Measurements from ENCODE around the gene TICAM2. TPM values are rescaled to one million over a fixed set of nuclear protein-coding genes. Genes with fewer than 3 reads are reported as not detected.

TICAM2 gene
- total RNA-seq, 2 donors from 2014 or later, result 1.6 to 5.7 TPM

DNA sequence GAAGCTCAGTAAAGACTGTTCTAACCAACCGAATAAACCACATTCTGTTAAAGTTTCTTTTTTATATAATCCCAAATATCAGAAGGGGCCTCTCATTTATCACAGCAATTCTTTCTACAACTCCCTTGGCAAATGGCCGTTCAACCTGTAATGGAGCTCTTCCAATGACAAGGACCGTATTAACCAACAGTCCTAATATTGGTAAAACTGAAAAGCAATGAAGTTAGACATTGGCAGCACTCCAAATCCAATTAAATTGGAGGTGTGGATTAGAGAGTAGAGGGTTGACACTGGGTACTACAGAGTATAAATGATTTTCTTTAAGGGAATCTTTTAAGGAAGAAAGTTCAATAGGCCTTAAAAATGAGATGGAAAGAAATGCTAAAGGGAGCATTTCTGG, 22.7 kb upstream of the TICAM2 start:
- TF ChIP-seq, protein P1, sequence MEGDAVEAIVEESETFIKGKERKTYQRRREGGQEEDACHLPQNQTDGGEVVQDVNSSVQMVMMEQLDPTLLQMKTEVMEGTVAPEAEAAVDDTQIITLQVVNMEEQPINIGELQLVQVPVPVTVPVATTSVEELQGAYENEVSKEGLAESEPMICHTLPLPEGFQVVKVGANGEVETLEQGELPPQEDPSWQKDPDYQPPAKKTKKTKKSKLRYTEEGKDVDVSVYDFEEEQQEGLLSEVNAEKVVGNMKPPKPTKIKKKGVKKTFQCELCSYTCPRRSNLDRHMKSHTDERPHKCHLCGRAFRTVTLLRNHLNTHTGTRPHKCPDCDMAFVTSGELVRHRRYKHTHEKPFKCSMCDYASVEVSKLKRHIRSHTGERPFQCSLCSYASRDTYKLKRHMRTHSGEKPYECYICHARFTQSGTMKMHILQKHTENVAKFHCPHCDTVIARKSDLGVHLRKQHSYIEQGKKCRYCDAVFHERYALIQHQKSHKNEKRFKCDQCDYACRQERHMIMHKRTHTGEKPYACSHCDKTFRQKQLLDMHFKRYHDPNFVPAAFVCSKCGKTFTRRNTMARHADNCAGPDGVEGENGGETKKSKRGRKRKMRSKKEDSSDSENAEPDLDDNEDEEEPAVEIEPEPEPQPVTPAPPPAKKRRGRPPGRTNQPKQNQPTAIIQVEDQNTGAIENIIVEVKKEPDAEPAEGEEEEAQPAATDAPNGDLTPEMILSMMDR (IDR thresholded peaks at IDR 0.05), result no peak
- peak overlapping the region; percentile 94 for H3K27ac ChIP-seq
- H3K4me3 ChIP-seq, result peak overlapping the region; percentile 99
- ATAC-seq (ENCODE audit: insufficient number of reproducible peaks, low FRiP score, low read depth) (no peak), DNase-seq (ENCODE audit: low spot score) (no peak)
- H3K9me3 ChIP-seq, result no peaks in the 10 kb centered on the region
- H3K36me3 ChIP-seq, result no peaks in the 10 kb centered on the region
- H3K27me3 ChIP-seq (replicated peaks; ENCODE audit: insufficient read depth), result no peaks in the 10 kb centered on the region
- peaks cover 27 to 51% of the 10 kb centered on the region in 2 donors for H3K4me1 ChIP-seq (ENCODE audit: control insufficient read depth in 1 of 2, low read depth in 2 of 2)

- H3K4me3 ChIP-seq, result peak overlapping the region; percentile 99
Observed at GRCh38 chr5:115623658-115624057, 21.4 kb upstream of the TICAM2 start.

DNA sequence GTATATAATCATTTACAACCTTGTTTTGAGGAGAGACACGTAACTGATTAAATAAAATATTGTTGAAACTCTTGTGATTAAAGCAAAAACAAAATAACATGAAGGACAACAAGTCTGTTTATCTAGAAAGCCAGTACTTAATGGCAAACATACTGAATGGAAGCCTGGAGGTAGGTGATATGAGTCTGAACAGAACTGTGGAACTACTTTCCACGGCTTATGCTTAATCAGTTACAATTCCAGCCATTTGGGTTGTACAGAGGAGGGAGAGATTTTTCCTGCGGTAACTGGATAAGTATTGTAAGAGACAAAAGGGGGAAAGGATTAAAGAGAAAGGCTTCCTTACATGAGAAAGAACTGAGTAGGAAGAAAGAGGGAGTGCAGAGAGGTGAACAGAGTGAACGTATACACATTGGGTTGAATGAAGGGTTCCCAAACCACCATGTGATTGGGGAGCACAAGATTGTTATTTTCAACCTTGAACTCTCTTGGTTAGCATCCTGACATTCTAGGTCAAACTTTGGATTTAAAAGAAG, 19.2 kb upstream of the TICAM2 start:
- ATAC-seq (ENCODE audit: insufficient number of reproducible peaks, low FRiP score, low read depth) (no peak), DNase-seq (ENCODE audit: low spot score) (no peak)
- H3K4me3 ChIP-seq, result no peak overlapping the region
- TF ChIP-seq, protein P1 (IDR thresholded peaks at IDR 0.05), result no peak
- H3K36me3 ChIP-seq, result peaks cover 4% of the 10 kb centered on the region
- H3K27me3 ChIP-seq (replicated peaks; ENCODE audit: insufficient read depth), result no peaks in the 10 kb centered on the region
- no peak overlapping the region for H3K27ac ChIP-seq
- H3K4me1 ChIP-seq (ENCODE audit: control insufficient read depth in 1 of 2, low read depth in 2 of 2), result peaks cover 27 to 46% of the 10 kb centered on the region in 2 donors
- no peaks in the 10 kb centered on the region for H3K9me3 ChIP-seq

More at GRCh38 chr5:115623658-115624057, 21.4 kb upstream of the TICAM2 start:
- Histone ChIP-seq H3K9me3 (no peaks in the 10 kb centered on the region), H3K27ac (no peak overlapping the region), H3K36me3 (no peaks in the 10 kb centered on the region), H3K27me3 (replicated peaks; ENCODE audit: insufficient read depth) (no peaks in the 10 kb centered on the region), H3K4me1 (ENCODE audit: control insufficient read depth in 1 of 2, low read depth in 2 of 2) (peaks cover 27 to 51% of the 10 kb centered on the region in 2 donors)
- ATAC-seq (ENCODE audit: insufficient number of reproducible peaks, low FRiP score, low read depth), result no peak
- DNase-seq (ENCODE audit: low spot score), result no peak
- TF ChIP-seq, protein P1 (IDR thresholded peaks at IDR 0.05), result no peak

DNA sequence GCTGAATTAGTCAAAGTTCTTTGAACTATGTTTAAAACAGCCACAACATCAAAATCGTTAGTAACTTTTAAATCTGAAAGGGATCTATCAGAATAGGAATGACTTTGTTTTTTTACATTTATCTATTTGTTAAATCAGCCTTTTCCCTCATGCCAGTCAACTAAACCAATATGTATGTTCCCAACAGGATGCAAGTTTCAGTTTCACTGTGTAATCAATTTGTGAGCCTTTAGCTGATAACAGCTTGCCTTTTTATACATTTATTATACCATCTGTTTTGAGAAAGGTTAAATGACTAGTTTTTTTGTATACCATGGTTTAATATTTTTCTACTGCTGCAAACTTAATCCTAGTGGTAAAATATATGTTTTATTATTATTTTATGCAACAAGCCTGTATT, 14.6 kb upstream of the TICAM2 start:
- ATAC-seq (ENCODE audit: insufficient number of reproducible peaks, low FRiP score, low read depth) (no peak), DNase-seq (ENCODE audit: low spot score) (no peak)
- H3K27me3 ChIP-seq (replicated peaks; ENCODE audit: insufficient read depth), result no peaks in the 10 kb centered on the region
- peaks cover 4 to 13% of the 10 kb centered on the region in 2 donors for H3K4me1 ChIP-seq (ENCODE audit: control insufficient read depth in 1 of 2, low read depth in 2 of 2)
- H3K9me3 ChIP-seq, result no peaks in the 10 kb centered on the region
- H3K27ac ChIP-seq, result no peak overlapping the region
- TF ChIP-seq, protein P1 (IDR thresholded peaks at IDR 0.05), result no peak
- peaks cover 10% of the 10 kb centered on the region for H3K36me3 ChIP-seq
- no peak overlapping the region for H3K4me3 ChIP-seq

DNA sequence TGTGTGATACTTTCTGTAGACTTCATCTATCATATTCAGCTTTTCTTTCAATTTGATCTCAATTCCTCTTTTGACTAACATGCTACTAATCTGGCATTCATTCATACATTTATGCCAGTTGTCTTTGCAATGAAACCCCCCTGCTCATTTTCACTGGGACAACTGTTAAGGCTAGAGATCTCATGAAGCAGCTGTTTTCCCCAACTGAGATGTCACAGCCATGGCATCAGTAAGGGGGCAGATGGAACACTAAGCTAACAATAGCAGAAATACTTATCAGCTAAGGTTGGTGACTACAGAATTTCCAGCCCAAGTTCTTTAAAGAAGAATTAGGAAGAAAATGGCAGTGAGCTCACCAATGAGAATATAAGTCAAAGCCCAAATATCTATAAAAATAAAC, 14.2 kb upstream of the TICAM2 start:
- DNase-seq (ENCODE audit: low spot score) (no peak), ATAC-seq (ENCODE audit: insufficient number of reproducible peaks, low FRiP score, low read depth) (no peak)
- H3K27me3 ChIP-seq (replicated peaks; ENCODE audit: insufficient read depth), result no peaks in the 10 kb centered on the region
- H3K27ac ChIP-seq, result no peak overlapping the region
- H3K4me3 ChIP-seq, result no peak overlapping the region
- peaks cover 4 to 9% of the 10 kb centered on the region in 2 donors for H3K4me1 ChIP-seq (ENCODE audit: control insufficient read depth in 1 of 2, low read depth in 2 of 2)
- TF ChIP-seq, protein P1 (IDR thresholded peaks at IDR 0.05), result no peak
- H3K9me3 ChIP-seq, result no peaks in the 10 kb centered on the region
- H3K36me3 ChIP-seq, result peaks cover 10% of the 10 kb centered on the region
